T47D (cell line): Measurements from ENCODE around the gene ANO9.
A peak's percentile ranks its signal among the peaks of the same experiment; 100 is the strongest.
"Not testable (repeated sequence)": the region's sequence is repeated elsewhere in the genome, so short reads cannot be mapped to it uniquely, and the experiment has no call there.

Source experiments
- DNase-seq, 2 experiments: peaks; one replicate each; pipeline versions ENCODE4 v3.0.0 to v3.0.0-alpha.2; 2011 to 2012; ENCODE audit warnings: low read depth in 1 of 2, low spot score in 1 of 2
- JUND ChIP-seq: IDR thresholded peaks from 2 replicates; pipeline ENCODE4 v1.6.1; 2012; ENCODE audit warnings: low read depth
- in situ Hi-C: cut with HindIII; loops from 2 replicates; pipeline ENCODE4 v1.10.0; 2016; ENCODE audit warnings: low sequenced_read_pairs, low pct_unique_long_range_greater_than_20kb

The ANO9 gene

GRCh38 chr11:392102-392777, 49.6 kb downstream of the ANO9 start:
- no peak for DNase-seq

GRCh38 chr11:391117-392017, 50.4 kb downstream of the ANO9 start:
- in situ Hi-C loops = no loop called here
- TF ChIP-seq JUND = no peak
- DNase-seq = no peak

More at GRCh38 chr11:392102-392777, 49.6 kb downstream of the ANO9 start:
- no peak for TF ChIP-seq JUND
- in situ Hi-C loops = no loop called here

- no peak for TF ChIP-seq JUND
- peak; percentile 72 to 81 for DNase-seq
- in situ Hi-C loops = no loop called here
Observed at GRCh38 chr11:390175-390574, 51.6 kb downstream of the ANO9 start.

GRCh38 chr11:389369-389768, 52.4 kb downstream of the ANO9 start:
- DNase-seq, in situ Hi-C loops: not testable (repeated sequence)

GRCh38 chr11:387193-387793, 54.5 kb downstream of the ANO9 start:
- TF ChIP-seq JUND = no peak
- in situ Hi-C loops = no loop called here
- DNase-seq = no peak

- no peak for DNase-seq
- in situ Hi-C loops = no loop called here
- no peak for TF ChIP-seq JUND
Observed at GRCh38 chr11:386483-386882, 55.3 kb downstream of the ANO9 start.

- DNase-seq = no peak
- in situ Hi-C loops = no loop called here
- no peak for TF ChIP-seq JUND
Observed at GRCh38 chr11:385594-386351, 56.0 kb downstream of the ANO9 start.

- in situ Hi-C loops = no loop called here
- DNase-seq = no peak
- no peak for TF ChIP-seq JUND
Observed at GRCh38 chr11:384511-384910, 57.3 kb downstream of the ANO9 start.

- no peak for DNase-seq
- in situ Hi-C loops = no loop called here
- no peak for TF ChIP-seq JUND
Observed at GRCh38 chr11:383431-383830, 58.4 kb downstream of the ANO9 start.

GRCh38 chr11:382081-382629, 59.7 kb downstream of the ANO9 start:
- TF ChIP-seq JUND = no peak
- no peak for DNase-seq
- in situ Hi-C loops = no loop called here

- no peak for DNase-seq
- in situ Hi-C loops = no loop called here
- no peak for TF ChIP-seq JUND
Observed at GRCh38 chr11:381501-382072, 60.2 kb downstream of the ANO9 start.

- TF ChIP-seq JUND = no peak
- DNase-seq = no peak
- in situ Hi-C loops = no loop called here
Observed at GRCh38 chr11:380996-381395, 60.8 kb downstream of the ANO9 start.
